Ishikawa (cell line): ENCODE data around the gene SLC34A1.

Experiments used
- CEBPB ChIP-seq: IDR thresholded peaks from 2 replicates; pipeline ENCODE4 v1.6.1; 2012
- CREB1 ChIP-seq: IDR thresholded peaks from 2 replicates; pipeline ENCODE4 v1.6.1; 2012; ENCODE audit warnings: low read depth
- EGR1 ChIP-seq: IDR thresholded peaks from 2 replicates; pipeline ENCODE4 v1.6.1; 2012
- EP300 ChIP-seq: IDR thresholded peaks from 2 replicates; pipeline ENCODE4 v1.6.1; 2012; ENCODE audit warnings: borderline replicate concordance
- FOXM1 ChIP-seq: IDR thresholded peaks from 2 replicates; pipeline ENCODE4 v1.6.1; 2012; ENCODE audit warnings: low read depth, borderline replicate concordance
- NFIC ChIP-seq: IDR thresholded peaks from 2 replicates; pipeline ENCODE4 v1.6.1; 2012
- RAD21 ChIP-seq: IDR thresholded peaks from 2 replicates; pipeline ENCODE4 v1.6.1; 2012; ENCODE audit warnings: low read depth
- TAF1 ChIP-seq: IDR thresholded peaks from 2 replicates; pipeline ENCODE4 v1.6.1; 2012; ENCODE audit warnings: low read depth, mild to moderate bottlenecking
- TCF12 ChIP-seq: IDR thresholded peaks from 2 replicates; pipeline ENCODE4 v1.6.1; 2012; ENCODE audit warnings: low read depth
- TEAD4 ChIP-seq: IDR thresholded peaks from 2 replicates; pipeline ENCODE4 v1.6.1; 2012
- YY1 ChIP-seq: IDR thresholded peaks from 2 replicates; pipeline ENCODE4 v1.6.1; 2012; ENCODE audit warnings: low read depth
- ZBTB7A ChIP-seq: IDR thresholded peaks from 2 replicates; pipeline ENCODE4 v1.6.1; 2012; ENCODE audit warnings: low read depth
- TF ChIP-seq, protein P1 (sequence below): IDR thresholded peaks from 2 replicates; pipeline ENCODE4 v1.6.1; 2012
- TF ChIP-seq, protein P2 (sequence below): IDR thresholded peaks from 2 replicates; pipeline ENCODE4 v1.6.1; 2012
- TF ChIP-seq, protein P3 (sequence below): IDR thresholded peaks from 2 replicates; pipeline ENCODE4 v1.6.1; 2012; ENCODE audit warnings: low read depth, mild to moderate bottlenecking

SLC34A1 gene

DNA sequence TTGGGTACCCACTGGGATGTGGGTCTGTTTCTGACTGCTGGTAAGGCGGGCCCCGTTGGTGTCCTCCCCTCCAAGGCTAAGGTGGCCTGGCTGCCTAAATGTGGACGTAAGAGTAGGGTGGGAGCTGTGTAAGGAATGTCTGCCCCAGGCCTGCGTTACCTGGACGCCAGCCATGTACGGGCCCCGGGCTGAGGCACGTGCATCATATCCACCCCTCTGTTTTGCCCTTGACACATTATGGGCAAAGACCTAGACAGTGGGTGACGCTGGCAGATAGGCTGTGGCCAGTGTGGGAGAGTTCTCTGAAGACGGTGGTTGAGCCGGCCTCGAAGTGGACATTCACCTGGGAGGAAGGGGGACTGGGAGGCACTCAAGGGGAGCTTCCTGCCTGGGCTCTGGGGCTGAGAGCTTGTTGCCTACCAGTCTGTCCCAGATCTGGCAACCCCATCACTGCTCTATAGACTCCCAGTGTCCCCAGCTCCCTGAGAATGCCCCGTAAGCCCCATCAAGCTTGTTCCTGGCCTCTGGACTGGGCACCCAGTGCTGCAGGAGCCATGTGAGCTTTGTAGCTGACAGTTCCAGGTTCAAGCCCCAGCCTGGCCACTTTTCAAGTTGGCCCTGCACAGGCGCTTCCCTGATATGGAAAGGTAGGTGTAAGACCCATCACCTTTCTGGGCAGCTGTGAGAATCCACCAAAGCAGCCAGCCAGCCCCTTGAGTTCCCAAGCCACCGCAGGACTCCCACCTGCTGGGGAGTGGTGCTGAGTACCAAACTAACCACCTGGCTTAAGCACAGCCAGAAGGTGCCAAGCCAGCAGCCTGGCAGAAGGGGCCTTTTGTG lies 59.1 kb downstream of the SLC34A1 start:
- TF ChIP-seq TAF1 (no peak), TCF12 (no peak), CEBPB (no peak), ZBTB7A (no peak), RAD21 (no peak), EP300 (no peak), FOXM1 (no peak), YY1 (no peak), NFIC (no peak)
- TF ChIP-seq, protein P1, sequence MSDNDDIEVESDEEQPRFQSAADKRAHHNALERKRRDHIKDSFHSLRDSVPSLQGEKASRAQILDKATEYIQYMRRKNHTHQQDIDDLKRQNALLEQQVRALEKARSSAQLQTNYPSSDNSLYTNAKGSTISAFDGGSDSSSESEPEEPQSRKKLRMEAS: no peak

DNA sequence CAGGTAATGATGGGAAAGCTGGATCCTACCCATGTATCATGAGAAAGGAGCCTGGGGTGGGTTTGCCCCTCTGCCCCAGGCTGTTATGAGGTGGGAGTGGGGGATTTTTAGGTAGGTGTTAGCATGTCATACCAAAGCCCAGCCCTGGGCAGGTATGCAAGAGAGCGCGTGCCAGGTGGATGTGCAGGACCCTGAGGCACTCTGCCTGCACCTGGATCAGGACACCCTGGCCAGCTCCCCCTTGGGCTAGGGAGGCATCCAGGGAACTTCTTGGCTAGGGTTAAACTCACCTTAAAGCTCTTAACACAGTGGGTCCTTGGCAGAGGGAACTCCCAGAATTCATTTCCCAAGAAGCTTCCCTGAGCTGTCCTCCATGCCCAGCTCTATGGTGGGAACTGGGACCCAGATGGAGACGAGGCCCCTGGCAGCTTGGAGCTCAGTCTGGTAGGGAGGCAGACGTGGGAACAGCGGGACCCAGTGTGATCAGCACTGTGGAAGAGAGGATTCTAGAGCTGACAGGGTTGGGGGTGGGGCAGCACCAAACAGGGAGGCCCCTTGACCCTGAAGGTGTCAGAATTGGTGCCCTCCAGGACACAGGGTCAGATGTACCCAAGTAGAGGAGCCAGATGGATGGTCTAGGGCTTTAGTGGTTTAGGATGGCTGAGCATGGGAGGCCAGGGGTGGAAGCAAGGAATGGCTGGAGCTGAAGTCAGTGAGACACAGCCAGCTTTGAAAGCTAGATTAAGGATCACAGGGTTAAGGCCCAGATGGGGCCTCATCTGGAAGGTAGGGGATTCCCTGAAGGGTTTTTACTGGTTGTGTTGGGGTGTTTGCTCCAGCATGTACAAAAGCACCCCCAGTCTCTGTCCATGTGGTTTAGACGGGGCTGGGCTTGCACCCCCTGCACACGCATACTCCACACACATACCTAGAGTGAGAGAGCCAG lies 60.1 kb downstream of the SLC34A1 start:
- TF ChIP-seq, protein P2, sequence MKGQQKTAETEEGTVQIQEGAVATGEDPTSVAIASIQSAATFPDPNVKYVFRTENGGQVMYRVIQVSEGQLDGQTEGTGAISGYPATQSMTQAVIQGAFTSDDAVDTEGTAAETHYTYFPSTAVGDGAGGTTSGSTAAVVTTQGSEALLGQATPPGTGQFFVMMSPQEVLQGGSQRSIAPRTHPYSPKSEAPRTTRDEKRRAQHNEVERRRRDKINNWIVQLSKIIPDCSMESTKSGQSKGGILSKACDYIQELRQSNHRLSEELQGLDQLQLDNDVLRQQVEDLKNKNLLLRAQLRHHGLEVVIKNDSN: no peak
- TF ChIP-seq RAD21: no peak
- no peak for TF ChIP-seq ZBTB7A
- no peak for TF ChIP-seq NFIC
- no peak for TF ChIP-seq TCF12
- TF ChIP-seq, protein P3, sequence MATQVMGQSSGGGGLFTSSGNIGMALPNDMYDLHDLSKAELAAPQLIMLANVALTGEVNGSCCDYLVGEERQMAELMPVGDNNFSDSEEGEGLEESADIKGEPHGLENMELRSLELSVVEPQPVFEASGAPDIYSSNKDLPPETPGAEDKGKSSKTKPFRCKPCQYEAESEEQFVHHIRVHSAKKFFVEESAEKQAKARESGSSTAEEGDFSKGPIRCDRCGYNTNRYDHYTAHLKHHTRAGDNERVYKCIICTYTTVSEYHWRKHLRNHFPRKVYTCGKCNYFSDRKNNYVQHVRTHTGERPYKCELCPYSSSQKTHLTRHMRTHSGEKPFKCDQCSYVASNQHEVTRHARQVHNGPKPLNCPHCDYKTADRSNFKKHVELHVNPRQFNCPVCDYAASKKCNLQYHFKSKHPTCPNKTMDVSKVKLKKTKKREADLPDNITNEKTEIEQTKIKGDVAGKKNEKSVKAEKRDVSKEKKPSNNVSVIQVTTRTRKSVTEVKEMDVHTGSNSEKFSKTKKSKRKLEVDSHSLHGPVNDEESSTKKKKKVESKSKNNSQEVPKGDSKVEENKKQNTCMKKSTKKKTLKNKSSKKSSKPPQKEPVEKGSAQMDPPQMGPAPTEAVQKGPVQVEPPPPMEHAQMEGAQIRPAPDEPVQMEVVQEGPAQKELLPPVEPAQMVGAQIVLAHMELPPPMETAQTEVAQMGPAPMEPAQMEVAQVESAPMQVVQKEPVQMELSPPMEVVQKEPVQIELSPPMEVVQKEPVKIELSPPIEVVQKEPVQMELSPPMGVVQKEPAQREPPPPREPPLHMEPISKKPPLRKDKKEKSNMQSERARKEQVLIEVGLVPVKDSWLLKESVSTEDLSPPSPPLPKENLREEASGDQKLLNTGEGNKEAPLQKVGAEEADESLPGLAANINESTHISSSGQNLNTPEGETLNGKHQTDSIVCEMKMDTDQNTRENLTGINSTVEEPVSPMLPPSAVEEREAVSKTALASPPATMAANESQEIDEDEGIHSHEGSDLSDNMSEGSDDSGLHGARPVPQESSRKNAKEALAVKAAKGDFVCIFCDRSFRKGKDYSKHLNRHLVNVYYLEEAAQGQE: no peak
- TF ChIP-seq EP300: no peak
- TF ChIP-seq EGR1: no peak
- no peak for TF ChIP-seq YY1
- TF ChIP-seq, protein P1: no peak
- TF ChIP-seq CREB1: no peak
- no peak for TF ChIP-seq CEBPB
- TF ChIP-seq TEAD4: no peak
- no peak for TF ChIP-seq FOXM1
- TF ChIP-seq TAF1: no peak

DNA sequence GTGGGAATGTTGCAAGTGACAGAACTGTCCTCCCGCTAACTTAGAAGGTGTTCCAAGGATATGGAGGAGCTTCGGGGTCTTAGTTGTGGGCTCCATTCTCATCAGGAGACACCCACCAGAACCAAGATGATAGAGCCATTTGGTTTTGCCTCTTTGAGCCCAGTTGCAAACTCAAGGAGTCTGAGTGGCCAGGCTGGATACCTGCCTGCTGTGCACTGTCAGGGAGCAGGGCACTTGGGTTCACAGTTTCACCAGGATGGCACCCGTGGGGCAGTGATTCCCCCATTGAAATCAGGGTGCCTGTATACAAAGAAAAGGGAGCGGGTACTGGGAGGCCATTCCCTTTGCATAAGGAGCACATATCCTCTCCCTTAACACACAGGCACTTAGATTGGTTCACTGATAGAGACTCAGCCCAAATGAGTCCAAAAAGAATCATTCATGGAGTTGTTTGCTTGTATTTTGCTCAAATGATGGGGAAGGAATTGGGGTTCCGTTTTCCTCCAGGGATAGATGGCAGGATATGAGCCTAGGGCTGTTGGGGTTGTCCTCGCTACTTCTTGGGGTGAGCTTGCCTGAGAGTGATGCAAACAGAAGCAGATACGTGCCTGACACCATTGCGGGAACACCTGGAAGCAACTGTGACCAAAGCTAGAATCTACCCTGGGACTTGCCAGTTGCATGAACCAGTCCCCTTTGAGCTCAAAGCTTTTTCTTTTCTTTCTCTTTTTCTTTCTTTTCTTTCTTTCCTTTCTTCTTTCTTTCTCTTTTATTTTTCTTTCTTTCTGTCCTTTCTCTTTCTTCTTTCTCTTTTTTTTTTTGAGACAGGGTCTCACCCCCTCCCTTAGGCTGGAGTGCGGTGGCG lies 61.0 kb downstream of the SLC34A1 start:
- TF ChIP-seq, protein P2: no peak
- TF ChIP-seq, protein P1: no peak
- TF ChIP-seq TAF1 (no peak), YY1 (no peak), CREB1 (no peak), ZBTB7A (no peak), NFIC (no peak), EGR1 (no peak), TEAD4 (no peak), TCF12 (no peak), CEBPB (no peak)
- TF ChIP-seq, protein P3: no peak

DNA sequence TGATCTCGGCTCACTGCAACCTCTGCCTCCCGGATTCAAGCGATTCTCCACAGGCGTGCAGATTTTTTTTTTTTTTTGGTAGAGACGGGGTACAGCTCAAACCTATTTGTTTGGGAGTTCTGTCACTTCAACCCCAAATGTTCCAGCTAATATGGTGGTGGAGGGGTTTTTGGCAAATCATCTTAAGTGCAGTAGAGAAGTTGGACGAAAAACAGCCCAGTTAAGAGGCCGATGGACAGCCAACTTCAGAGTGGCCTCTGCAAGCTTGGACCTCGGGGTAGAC lies 61.6 kb downstream of the SLC34A1 start:
- no peak for TF ChIP-seq EP300
- TF ChIP-seq CEBPB: no peak
- TF ChIP-seq EGR1: no peak
- no peak for TF ChIP-seq FOXM1
- TF ChIP-seq TAF1: no peak
- TF ChIP-seq, protein P2: no peak
- TF ChIP-seq, protein P3: no peak
- TF ChIP-seq RAD21: no peak
- no peak for TF ChIP-seq NFIC
- no peak for TF ChIP-seq TEAD4
- no peak for TF ChIP-seq YY1
- TF ChIP-seq TCF12: no peak
- TF ChIP-seq, protein P1: no peak
- TF ChIP-seq ZBTB7A: no peak
- no peak for TF ChIP-seq CREB1
